HG03565 (cell line): ENCODE results near the gene C6orf89.
A peak's percentile ranks its signal among the peaks of the same experiment; 100 is the strongest.

Experiments
- ATAC-seq: cut with Tn5 transposase; IDR thresholded peaks from one replicate; pipeline ENCODE4 v1.9.1; 2021; ENCODE audit warnings: mild to moderate bottlenecking, moderate library complexity; ENCODE audit not compliant: unreplicated experiment

C6orf89 gene

DNA sequence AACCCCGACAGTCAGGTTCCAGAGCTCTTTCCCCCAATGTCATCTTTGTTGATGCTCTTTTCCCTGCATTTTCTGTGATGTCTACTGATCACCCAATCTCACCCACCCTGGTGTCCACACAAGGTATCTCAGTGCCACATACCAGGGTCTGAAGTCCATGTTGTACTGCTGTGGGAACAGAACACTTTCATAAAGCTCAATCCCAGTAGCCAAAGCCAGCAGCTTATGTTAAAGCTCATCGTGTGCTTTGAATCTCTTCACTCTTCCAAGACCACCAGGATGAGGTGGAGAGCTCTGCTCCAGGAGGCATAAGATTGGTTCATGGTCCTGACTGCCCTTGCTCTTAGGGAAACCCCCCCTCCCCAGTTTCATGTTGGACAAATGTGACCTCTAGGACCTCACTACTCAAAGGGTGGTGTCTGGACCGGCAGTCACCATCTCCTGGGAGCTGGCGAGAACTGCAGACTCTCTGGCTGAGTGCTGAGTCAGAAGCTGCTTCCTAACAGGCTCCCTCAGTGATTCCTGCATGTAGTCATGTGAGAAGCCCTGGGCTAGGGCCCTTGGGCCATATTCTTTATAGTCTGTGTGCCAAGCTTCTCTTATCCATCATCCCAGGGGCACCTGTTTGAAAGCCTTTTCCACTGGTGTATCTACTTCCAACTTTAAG, 33.1 kb upstream of the C6orf89 start:
- ATAC-seq = no peak

DNA sequence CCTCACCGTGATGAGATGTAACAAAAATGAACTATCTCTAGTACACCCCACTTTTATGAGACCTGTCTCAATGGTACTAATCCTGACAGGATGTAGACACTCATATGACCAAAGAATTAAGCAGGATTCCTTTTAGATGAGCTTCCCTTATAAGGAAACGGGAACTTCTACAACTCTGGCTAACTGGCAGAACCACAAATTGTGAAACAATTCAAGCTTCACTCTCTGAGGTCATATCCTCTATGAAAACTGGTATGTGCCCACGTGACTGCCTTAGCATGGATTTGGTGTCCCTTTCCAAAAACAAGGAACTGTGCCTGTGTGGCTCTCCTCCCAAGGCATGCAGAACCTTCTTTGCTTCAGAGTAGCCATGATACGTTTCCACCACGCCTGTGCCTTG, 32.4 kb upstream of the C6orf89 start:
- no peak for ATAC-seq

DNA sequence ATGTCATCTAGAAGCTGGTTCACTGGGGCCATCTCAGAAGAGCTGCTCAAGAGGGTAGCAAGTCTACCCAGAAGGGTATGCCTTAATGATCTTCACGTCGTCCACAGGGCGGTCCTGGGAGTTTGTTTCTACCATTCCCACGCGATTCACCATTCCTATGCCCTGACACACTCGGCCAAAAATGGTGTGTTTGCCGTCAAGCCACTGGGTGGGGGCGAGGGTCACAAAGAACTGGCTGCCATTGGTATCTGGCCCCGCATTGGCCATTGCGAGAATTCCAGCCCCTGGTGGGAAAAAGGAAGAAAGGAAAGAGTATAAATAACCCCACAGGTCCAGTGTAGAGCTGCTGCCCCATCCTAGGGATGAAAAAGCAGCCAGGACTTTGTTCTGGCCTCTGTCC, 30.0 kb upstream of the C6orf89 start:
- no peak for ATAC-seq

DNA sequence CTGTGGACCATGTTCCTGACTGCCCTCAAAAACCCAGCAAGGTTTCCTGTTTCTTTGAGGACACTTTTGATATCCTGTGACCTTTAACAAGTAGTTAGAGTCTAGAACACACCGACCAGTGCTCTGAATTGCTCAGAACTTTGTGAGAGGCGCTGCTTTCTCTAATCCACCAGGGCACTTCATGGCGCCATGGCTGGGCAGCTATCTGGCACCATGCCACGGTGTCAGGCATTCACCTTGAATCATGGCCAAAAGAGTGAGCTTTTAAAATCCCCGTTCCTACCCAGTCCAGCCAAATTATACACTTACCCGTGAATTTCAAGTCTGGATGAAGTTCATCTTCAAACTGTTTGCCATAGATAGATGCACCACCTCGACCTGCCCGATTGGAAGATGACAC, 29.5 kb upstream of the C6orf89 start:
- ATAC-seq = no peak

DNA sequence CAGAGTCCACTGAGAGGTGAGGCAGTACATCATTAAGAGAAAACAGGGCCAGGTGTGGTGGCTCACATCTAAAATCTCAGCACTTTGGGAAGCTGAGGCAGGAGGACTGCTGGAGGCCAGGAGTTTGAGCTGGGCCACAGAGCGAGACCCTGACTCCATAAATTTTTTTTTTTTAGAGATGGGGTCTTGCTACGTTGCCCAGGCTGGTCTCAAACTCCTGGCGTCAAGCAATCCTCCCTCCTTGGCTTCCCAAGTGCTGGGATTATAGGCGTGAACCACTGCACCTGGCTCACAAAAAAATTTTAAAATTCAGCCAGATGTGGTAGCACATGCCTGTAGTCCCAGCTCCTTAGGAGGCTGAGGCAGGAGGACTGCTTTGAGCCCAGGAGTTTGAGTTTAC, 28.4 kb upstream of the C6orf89 start:
- no peak for ATAC-seq

DNA sequence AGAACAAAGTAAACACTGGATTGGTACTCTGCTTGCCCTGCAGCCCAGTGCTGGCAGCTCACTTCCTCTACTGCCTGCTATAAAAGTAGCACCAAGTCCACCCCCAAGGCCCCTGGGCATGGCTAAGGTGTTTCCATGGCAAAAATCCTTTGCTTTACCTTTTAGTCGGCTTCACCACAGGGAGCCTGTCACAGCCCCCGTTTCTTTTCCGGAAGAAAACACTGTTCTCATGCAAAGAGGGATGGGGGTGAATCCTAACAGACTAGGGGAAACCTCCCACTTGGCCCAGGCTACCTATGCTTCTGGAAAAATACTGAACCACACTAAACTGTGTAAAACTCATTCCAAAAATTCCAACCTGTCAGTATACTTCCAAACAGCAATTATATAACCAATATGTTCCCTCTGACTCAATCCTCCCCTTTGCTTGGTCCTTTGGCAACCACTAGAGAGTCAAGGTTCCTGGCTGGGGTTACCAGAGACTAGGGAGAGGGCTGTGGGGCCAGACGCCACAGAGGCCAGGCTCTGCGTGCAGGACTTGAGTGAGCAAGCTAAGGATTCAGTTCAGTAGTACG, 27.3 kb upstream of the C6orf89 start:
- ATAC-seq = no peak

DNA sequence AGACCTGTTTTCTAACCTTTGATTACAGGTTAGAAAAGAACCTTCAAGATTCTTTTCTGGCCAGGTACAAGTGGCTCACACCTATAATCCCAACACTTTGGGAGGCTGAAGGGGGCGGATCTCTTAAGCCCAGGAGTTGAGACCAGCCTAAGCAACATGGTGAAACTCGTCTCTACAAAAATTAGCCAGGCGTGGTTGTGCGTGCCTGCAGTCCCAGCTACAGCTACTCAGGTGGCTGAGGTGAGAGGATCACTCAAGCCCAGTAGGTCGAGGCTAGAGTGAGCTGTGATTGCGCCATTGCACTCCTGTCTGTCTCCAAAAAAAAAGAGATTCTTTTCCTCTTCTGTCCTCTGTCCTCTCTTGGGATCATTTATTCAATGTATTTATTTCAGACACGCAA, 25.6 kb upstream of the C6orf89 start:
- no peak for ATAC-seq

DNA sequence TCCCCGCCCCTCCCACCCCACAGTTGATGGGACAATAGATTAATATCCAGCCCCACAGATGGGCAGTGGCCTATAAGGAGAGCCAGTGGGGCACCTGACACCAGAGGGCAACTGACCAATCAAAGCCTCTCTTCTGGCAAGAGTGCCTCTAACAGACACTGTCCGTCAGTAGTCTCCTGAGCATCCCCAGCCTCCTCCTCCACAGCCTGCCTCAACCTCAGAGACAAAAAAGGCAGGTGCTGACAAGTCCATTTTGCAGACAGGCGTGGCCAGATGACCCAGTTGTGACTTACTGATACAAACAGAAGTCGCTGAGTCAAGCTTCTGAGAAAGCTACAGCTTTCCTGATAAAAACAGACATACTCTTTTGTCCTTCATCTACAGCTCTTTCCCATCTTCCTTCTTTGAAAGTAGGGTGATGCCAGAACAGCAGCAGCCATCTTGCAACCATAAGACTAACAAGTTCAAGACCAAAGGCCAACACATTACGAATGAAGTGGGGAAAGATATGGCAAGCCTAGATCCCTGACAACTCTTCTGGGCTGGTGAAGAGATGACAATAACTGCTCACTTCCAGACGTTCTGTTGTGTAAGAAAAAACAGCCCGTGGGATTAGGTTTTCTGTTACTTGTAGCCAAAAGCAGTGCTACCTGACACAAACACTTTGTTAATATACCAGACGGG, 23.4 kb upstream of the C6orf89 start:
- no peak for ATAC-seq

DNA sequence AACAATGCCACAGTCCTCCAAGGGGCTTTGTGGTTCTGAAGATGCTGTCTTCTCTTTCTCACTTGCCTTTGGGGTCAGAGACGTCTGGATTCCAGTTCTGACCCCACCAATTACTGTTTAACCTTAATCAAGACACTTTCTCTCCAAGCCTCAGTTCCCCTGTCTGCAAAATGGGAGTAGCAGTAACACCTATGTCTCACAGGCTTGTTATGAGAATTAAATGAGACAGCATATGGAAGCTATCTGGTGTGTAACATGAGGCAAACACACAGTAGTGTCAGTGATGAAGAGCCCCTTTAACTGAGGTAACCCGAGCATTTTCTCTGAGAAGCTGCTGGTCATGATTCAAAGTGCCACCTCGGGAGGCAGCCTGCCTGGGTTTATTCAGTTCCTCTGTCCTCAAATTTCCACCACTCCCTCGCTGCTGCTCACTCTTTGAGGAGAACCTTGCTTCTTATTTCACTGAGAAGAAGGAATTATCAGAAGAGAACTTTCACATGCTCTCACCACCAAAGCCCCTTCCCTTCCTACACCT, 22.8 kb upstream of the C6orf89 start:
- no peak for ATAC-seq

DNA sequence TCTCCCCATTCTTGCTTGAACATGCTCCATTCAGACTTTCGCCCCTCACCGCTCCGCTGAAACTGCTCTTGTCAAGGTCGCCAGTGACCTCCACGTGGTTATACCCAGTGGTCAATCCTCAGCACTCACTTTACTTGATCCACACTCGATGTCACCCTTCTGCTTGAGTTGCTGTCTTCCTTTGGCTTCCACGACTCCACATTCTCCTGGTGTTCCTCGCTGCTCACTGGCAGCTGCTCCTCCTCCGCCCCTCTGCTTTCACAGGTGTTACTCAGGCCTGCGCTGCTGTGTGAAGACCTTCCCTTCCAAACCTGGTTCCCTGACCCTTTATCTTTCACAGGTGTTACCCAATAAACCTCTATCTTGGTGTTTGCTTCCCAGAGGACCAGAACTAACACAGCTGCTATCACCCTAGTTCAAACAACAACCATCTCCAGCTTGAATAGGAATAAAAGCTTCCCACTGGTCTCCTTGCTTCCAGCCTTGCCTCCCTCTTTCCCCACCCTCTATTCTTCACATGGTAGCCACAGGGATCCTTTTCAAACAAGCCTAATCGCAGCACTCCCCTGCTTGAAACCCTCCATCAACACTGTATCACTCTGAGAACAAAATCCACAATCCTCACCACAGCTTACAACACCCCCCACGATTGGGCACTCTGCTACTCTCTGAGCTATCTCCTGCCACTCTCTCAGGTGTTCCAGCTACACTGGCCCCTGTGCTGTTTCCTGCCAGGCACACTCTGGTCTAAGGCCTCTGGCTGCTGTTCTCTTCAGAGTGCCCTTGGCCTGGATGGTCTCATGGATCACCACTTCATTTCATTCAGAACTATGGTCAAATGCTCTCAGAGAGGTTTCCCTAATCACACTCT, 21.8 kb upstream of the C6orf89 start:
- no peak for ATAC-seq

DNA sequence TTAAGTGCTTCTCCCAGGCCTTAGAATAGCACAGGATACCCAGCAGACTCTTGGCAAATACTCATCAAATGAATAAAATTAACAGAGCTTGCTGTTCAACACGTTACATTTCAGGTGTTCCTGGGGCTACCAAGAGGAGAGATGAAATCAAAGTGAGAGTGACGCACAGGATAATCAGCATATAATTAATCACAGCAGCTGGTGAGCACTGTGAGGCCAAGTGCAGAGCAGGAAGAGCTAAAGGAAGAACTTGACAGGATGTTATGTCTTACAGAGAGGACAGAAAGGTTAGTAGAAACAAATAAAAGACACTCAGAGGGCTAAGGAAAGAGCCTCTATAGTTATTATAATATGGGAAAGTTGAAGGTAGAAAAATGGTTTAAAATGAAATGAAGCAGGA, 19.9 kb upstream of the C6orf89 start:
- no peak for ATAC-seq

DNA sequence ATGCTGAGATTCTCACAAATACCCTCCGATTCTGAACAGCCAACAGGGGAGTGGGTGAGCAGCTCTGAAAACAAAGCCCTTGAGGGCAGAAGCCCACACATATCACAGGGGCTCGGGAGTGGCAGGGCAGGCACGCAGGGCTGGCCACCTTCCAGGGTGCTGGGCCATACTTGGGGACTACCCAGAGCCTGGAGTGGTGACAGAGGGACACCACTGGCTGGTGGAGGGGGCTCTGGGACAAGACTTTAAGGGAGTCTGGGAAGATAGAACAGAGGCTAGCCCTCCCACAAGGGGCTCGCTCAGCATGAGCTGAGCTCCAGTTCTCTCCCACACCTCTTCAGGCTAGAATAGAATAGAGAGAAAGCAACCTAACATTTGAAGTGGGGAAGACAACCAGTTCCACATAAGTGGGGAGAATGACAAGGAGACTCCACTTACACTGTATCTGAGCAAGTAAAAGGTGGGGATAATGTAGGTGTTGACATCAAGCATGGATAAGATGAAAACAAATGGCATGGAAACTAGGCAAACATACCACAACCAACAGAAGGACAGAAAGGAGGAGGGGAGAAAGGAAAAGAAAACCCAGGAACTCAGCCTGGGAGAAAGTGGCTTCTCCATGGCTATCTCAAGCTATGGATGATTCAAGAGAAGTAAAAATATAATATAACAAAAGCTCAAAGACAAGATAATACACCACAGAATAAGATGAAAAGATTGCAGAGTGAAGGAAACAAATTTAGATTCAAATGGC, 18.1 kb upstream of the C6orf89 start:
- ATAC-seq = no peak

DNA sequence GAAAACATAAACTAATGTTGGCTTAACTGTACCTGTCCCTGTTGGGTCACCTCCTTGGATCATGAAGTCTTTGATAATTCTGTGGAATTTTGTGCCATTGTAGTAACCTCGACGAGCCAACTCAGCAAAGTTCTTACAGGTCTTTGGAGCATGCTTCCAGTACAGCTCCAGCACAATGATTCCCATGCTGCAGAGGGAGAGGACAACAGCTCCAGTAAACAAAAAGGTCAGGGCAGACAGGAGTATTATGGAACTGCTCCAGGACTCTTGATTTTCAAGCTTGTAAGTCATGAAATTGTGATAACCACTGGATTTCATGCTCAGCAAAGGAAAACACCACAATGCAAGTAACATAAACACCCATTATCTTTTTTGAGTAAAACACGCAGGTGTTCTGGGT, 14.1 kb upstream of the C6orf89 start:
- ATAC-seq = no peak

DNA sequence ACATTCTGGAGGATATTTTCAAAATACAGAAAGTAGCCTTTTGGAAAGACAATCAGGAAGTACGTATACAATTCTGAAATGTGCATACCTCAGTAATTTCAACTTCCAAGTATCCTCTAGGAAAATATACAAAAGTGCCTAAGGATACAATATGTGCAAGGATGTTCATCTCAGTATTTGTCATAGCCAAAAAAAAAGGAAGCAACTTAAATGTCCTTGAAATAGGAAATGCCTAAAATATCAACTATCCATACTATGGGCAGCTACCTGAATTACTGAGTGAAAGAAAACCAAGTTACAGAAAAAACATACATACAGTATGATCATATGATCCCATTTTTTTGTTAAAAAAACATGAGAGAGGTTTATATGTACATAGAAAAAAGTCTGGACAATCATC, 12.6 kb upstream of the C6orf89 start:
- no peak for ATAC-seq

DNA sequence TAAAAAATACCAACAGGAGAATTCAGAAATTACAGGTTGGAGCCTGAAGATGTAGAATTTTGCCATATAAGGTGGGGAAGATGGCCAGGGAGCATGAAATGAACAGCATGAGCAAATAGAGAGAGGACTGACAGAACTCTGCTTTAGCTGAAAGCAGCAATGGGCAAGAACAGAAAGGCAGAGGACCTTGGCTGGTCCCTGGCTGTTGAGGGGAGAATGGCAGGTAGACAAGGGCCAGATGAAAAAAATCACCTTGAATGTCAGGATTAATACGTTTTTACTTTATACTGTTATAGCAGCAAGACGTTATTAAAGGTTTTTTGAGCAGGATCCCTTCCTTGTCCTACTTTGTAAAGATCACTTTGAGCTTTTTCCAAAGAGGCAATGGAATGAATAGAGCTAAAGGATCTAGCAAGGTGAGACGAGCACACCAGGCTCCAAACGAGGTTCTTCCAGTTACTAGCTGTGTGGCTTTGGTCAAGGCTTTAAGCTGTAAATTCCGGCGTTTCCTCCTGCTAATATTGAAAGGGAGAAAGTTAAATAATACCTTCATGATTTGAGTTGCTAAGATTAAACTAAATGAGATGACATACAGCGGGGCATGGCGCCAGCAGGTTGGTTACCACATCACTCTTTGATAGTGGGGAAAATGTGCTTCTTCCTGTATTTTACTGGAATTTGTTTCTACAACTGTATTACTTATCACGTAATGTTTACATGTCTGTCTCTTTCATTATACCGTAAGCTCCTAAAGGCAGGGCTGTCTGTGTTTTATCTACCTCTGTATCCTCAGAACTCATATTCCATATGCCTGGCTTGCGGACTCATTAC, 11.9 kb upstream of the C6orf89 start:
- no peak for ATAC-seq

DNA sequence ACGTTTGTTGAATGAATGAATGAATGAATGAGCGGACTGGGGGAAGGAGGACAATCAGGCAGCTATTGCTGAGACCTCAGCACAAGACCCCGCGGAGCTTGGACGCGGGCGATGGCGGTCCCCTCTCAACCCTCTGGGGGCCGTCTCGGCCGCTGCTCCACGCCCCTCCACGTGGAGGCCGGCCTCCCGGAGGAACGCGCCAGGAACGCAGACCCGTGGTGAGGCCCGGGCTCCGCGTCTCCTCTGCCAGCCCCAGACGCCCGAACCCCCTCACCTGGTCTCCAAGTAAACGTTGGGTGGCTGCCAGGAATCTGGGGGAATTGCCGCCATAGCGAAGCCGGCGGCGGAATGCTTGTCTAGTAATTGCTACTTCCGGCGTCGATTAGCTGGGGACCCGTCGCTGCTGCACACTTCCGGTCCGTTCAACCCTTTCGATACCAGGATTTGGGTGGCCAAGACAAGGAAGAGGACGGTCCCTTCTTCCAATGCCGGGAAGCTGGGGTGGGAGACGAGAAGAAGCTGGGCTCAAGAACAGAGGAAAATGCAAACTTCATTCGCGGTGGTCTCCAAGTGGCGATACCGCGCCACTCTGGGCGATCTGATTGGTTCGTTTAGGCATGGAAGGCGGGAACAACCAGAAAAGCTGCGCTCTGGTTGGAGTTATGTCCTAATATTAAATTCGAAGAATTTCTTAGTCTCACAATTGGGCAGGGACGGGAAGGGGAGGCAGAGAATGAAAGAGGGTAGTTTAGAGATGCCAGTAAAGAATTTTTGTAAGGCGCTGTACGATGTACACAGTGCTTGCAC, 11.1 kb upstream of the C6orf89 start, which contains the start of gene PPIL1:
Gene PPIL1 (minus strand): TSS at position 361 of the 807 bp plus-strand sequence. CDS start 31 bp downstream, at position 330.
- ATAC-seq = peak; percentile 56

DNA sequence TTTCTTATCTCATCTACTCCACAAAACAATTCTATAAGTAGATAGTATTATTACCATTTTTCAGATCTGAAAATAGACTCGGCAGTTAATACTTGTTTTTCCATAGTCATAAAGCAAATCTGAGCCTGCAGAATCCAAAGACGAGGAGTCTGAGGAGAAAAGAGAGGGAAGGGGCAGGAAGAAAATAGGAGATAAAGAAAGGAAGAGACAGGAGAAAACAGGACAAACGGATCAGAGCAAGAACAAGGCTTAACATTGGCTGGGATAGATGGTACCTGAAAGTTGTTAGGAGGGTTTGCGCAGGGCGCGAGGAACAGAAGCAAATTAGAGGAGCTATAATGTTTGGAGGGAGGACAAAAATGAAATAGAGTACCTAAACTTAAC, 10.5 kb upstream of the C6orf89 start:
- no peak for ATAC-seq

DNA sequence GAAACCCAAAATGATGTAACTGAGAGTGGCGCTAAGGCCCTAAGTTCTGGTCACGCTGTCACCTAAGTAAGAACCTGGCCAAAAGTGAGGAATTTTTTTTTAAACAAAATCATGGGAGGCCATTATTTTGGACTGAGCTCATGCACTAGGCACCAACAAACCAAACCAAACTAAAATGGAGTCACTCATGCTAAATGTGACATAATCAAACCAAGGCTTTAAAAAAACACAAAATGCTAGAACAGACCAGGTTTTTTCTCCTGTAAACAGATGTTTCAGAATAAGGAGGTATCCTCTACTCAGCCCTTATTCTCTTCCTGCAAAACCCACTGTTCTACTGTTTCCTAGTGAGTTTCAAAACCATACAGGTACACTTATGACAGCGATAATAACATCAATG, 1.1 kb upstream of the C6orf89 start:
- no peak for ATAC-seq
